Neural cell (in vitro differentiated cells): ENCODE measurements around the gene SET.

ENCODE experiments used
- CTCF ChIP-seq: fragments of 450-650 bp; IDR thresholded peaks from 2 replicates; pipeline ENCODE4 v1.5.1; 2014; ENCODE audit warnings: antibody characterized with exemption, mild to moderate bottlenecking, moderate library complexity; ENCODE audit not compliant: poor library complexity, severe bottlenecking
- EP300 ChIP-seq: fragments of 450-650 bp; conservative IDR thresholded peaks from 2 replicates; pipeline ENCODE4 v1.6.1; 2014; ENCODE audit warnings: antibody characterized with exemption, mild to moderate bottlenecking, moderate library complexity; ENCODE audit not compliant: poor library complexity, severe bottlenecking
- EZH2 ChIP-seq: fragments of 200-600, 300-800 bp; shearing (Covaris generic), sonication (generic); IDR thresholded peaks from 2 replicates; pipeline ENCODE4 v1.6.1; 2014; ENCODE audit warnings: antibody characterized with exemption, low read length, borderline replicate concordance, mild to moderate bottlenecking; ENCODE audit not compliant: insufficient read depth, poor library complexity, severe bottlenecking
- MXI1 ChIP-seq: fragments of 450-650 bp; conservative IDR thresholded peaks from 2 replicates; pipeline ENCODE4 v1.6.1; 2014; ENCODE audit warnings: antibody characterized with exemption, mild to moderate bottlenecking; ENCODE audit not compliant: poor library complexity, severe bottlenecking
- POLR2AphosphoS5 ChIP-seq: IDR thresholded peaks from 2 replicates; pipeline ENCODE4 v1.6.1; 2012
- RAD21 ChIP-seq: fragments of 450-650 bp; conservative IDR thresholded peaks from 2 replicates; pipeline ENCODE4 v1.6.1; 2014; ENCODE audit warnings: antibody characterized with exemption, mild to moderate bottlenecking, moderate library complexity
- REST ChIP-seq: IDR thresholded peaks from 2 replicates; pipeline ENCODE4 v1.6.1; 2012; ENCODE audit warnings: borderline replicate concordance
- SMC3 ChIP-seq: fragments of 450-650 bp; conservative IDR thresholded peaks from 2 replicates; pipeline ENCODE4 v1.6.1; 2014; ENCODE audit warnings: antibody characterized with exemption, mild to moderate bottlenecking, moderate library complexity; ENCODE audit not compliant: poor library complexity
- TAF1 ChIP-seq: IDR thresholded peaks from 2 replicates; pipeline ENCODE4 v1.6.1; 2012; ENCODE audit warnings: low read depth

DNA sequence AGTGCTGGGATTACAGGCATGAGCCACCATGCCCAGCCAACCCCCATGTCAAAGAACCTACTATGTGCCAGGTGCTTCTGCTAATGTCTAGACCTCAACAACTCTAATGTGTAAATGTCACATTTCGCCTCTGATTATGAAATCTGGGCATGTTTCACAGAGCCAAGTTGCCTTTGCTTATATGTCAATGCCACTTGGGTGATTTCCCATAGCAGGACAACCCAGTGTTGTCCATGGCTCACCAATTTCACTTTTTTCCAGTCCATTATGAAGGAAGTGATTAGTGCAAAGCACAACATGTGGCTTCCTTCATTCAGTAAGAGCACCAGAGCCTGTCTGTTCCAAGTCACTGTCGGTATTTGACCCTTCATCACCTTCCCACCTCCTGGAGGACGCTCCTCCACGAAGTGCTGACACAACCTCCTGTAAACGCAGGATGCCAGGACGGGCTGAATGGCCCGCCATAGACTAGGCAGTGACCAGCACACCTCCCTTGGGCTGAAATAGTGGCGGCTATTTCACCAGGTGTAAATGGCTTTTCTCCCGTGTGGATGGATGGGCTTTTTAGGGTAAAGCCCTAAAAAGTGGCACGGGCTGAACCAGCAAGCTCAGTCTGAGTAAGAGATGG, 12.3 kb downstream of the SET start:
- TF ChIP-seq CTCF (no peak), EP300 (no peak), EZH2 (no peak), REST (no peak), TAF1 (no peak), POLR2AphosphoS5 (no peak), MXI1 (no peak), SMC3 (no peak), RAD21 (no peak)
